GM19438 (cell line): Measurements from ENCODE around the gene NUP210.
"Not testable (repeated sequence)": the region's sequence is repeated elsewhere in the genome, so short reads cannot be mapped to it uniquely, and the experiment has no call there.

Source experiments
- ATAC-seq: cut with Tn5 transposase; IDR thresholded peaks from one replicate; pipeline ENCODE4 v1.9.1; 2021; ENCODE audit warnings: low read depth; ENCODE audit not compliant: unreplicated experiment

Gene NUP210

GRCh38 chr3:13430411-13430875 is 10.3 kb upstream of the NUP210 start:
- not testable (repeated sequence) for ATAC-seq

DNA sequence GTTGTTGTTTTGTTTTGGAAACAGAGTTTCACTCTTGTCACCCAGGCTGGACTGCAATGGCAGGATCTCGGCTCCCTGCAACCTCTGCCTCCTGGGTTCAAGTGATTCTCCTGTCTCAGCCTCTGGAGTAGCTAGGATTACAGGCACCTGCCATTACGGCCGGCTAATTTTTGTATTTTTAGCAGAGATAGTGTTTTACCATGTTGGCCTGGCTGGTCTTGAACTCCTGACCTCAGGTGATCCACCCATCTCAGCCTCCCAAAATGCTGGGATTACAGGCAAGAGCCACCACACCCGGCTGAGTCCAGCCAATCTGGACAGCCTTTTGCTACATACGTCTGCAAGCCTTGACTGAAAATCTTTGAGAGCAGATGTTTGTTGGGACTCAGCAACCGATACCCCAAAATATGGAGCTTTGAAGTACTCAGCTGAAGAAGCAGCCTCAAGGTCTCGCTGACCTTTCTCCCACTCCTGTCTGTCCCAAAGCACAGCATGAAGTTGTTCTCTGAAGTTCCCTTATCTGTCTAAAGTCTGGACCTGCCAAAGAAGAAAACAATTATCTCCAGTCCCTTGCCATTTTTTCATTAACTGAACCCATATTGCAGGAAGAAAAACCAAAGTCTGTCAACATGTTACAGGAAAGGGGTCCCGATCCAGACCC is 9.6 kb upstream of the NUP210 start:
- ATAC-seq, result no peak

GRCh38 chr3:13428678-13429077 is 8.6 kb upstream of the NUP210 start:
- not testable (repeated sequence) for ATAC-seq

DNA sequence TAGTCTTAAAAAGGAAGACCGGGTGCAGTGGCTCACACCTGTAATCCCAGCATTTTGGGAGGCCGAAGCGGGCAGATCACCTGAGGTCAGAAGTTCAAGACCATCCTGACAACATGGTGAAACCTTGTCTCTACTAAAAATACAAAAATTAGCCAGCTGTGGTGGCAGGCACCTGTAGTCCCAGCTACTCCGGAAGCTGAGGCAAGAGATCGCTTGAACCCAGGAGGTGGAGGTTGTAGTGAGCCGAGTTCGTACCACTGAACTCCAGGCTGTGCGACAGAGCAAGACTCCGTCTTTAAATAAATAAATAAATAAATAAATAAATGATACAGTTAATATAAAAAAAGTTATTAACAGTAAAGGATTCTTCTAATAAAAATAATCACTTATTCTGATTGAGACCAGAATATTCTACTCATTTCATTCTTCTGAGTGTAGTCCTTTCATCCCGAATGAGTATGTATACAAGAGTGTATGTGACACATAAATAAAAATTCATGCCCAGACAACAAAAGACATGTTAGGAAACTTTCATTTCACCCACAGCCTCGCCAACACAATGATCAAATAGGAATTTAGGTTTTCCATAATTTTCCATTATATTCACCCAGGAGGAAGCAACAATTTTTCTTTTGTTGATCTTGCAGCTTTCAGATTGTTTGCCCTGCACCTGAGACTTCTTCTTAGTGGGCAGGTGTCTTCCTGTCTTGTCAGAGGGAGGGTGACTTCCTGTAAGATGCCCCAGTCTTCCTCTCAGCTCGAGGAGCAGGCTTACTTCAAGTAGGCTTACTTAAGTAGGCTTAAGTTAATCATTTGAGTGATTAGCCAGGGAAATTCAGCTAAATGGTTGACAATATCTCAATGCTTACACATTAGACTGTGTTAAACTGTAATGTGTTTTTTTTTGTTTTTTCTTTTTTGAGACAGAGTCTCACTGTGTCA is 7.8 kb upstream of the NUP210 start:
- no peak for ATAC-seq

DNA sequence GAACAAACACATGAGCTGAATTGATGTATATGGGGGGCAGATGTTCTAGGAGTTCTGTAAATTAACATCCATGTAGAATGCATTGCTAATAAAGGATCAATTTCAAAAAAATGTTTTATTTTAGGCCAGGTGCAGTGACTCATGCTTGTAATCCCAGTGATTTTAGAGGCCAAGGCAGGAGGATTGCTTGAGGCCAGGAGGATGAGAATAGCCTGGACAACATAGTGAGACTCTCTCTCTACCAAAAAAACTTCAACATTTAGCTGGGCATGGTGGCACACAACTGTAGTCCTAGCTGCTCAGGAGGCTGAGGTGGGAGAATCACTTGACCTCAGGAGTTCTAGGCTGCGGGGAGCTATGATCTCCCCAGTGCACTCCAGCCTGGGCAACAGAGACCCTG is 6.5 kb upstream of the NUP210 start:
- ATAC-seq, result no peak

DNA sequence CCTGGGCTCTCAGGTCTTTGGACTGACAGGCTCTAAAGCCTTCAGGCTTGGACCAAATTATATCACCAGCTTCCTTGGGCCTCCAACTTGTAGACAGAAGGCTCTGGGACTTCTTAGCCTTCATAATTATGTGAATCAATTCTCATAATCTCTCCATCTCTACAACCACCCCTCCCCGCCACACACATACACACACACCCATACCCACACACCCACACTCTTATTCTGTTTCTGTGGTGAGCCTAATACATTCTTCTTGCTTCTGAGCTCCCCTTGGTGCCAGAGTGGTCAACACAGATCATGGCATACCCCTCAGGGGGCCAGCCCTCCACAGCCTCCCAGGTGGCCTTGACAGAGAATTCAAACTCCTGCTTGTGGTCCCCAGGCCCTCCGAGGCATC is 5.6 kb upstream of the NUP210 start:
- ATAC-seq, result no peak

DNA sequence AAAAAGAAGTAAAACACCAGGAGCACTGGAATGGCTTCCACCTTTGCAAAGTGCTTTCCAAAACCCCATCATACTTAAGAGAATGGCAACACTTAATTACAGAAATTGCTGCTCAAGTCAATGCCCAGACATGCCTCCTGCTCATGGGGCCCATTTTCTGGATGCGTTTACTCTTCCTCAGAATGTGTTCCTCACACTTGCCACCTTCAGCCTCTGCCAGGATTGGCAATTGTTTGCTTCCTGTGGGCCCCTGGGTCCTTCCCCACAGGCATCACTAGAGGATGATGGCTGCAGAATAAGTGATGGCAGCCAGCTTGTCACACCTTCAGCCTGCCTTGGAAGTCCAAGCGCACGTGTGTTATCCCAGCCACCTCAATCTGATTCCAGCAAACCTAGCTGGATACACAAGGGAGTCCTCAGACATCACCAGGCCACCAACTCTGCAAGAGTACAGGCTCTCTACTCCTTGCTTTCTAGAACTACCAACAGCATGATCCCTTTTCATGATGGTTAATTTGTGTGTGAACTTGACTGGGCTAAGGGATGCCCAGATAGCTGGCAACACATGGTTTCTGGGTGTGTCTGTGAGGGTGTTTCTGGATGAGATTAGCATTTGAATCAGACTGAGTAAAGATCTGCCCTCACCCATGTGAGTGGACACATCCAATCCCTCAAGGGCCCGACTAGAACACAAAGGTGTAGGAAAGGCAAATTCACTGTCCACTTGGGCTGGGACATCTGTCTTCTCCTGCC is 4.9 kb upstream of the NUP210 start:
- ATAC-seq, result no peak

DNA sequence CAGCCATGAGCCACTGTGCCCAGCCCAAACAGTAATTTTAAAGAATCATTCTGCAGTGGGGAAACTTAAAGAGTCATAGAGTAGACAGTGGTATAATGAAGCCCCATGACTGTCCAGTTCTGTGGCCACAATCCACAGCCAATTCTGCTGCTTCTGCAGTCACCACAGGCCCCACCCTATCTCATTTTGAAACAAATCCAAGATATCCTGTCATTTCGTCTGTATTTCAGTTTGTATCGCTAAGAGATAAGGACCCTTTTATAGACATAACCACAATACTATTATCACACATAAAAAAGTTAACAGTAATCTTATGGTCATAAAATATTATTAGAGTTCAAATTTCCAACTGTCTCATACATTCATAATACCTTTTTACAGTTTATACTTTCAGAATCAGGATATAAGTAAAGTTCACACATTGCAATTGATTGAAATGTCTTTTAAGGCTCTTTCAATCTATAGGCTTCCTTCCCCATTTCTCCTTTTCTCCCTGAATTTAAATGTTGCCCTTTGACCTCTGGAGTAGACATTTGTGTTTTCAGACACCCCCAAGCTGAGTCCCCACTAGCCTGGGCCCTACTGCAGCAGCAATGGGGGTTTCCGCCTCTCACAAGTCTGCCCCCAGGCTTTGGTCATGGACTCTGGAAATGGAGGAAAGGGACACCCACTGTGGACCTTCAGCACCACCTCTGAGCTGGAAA is 4.2 kb upstream of the NUP210 start:
- ATAC-seq, result no peak

- ATAC-seq, result peak; percentile 34
Measured at GRCh38 chr3:13420831-13421765, 976 bp upstream of the NUP210 start.

DNA sequence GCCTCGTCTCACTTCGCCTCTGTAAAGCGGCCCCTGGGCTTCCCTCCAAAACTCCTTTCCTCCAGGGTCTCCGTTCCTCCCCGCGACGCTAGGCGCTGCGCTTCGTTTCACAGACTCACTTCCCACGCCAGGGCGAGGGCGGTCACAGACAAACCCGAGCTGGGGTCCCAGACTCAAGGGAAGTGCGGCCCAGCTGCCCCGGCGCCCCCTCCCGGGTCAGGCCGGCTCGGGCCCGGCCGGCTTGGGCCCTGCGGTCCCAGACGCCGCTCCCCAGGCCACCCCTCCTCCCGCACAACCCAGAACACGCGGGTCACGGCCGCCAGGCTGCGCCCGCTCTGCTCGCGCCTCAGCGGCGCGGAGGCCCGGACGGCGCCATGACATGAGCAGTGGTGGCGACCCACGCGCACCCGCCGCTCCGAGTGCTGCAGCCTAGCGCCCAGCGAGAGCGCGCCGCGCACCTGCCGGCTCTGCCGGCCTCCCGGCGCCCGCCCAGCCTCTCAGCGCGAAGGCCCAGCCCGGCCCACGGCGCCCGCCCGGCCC is 547 bp downstream of the NUP210 start:
- peak; percentile 12 for ATAC-seq

DNA sequence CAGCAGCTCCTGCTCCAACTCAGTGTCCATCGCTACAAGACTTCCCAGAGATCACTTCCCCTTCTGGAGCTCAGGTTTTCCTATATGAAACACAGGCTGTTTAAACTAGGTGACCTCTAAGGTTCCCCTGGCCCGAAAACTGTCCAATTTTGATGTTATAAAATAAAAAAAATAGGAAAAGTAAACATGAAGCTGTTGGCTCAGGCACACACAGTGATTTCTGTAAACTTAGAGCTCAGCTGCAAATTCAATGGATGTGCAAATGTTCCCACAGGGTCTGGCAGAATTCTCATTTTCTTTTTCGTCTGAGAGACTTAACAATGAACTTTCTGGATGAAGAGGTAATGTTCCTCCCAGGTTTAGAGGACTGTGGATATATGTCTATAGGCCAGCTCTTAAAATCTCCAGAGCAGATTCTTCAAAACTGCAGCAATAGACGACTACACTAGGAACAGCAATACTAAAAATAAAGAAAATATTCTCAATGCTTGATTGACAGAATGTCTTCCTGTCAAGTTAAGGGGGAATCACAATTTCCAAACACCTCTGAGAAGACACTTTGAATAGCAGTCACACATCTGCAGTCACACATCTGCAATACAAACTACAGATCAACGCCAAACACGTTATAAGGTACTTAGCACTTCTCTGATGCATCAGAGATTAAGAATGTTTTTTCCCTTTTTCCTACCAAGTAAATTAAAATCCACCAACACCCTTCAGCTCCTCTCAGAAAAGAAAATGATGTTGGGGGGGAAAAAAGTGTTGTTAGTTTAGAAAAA is 2.8 kb downstream of the NUP210 start:
- no peak for ATAC-seq

GRCh38 chr3:13415997-13416793 is 3.9 kb downstream of the NUP210 start:
- ATAC-seq, result no peak

DNA sequence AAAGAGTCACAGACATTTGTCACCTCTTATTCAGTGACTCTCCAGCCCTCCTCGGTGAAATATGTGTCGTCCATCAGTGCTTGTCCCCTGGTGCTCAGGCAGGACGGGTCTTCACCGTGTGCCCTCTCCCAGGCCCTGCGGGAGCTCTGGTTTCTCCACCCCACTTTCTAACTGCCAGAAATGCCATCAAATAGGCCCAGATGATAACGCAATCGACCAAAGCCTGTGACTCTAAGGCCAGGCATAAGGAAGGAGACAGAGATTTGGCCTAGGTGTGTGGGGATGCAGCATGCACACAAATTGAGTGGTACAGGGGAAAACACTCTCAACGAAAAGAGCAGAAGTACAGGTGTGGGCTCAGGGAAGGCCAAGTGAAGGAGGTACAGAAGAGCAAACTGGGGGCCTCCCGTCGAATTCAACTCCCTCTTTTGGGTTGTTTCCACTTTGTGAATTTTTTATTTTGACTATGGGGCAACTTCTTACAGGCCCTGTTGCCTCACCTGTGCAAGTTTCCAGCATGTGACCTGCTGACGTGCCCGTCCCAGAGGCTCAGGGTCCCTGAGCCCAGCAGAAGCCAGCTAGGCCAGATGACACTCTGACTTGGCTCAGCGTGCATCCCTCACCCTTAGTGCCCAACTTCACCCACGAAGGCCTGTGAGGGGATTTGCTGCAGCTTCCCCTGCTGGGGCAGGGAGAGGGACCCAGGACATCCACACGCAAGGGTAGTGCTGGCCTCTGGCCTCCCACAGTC is 4.7 kb downstream of the NUP210 start:
- no peak for ATAC-seq

DNA sequence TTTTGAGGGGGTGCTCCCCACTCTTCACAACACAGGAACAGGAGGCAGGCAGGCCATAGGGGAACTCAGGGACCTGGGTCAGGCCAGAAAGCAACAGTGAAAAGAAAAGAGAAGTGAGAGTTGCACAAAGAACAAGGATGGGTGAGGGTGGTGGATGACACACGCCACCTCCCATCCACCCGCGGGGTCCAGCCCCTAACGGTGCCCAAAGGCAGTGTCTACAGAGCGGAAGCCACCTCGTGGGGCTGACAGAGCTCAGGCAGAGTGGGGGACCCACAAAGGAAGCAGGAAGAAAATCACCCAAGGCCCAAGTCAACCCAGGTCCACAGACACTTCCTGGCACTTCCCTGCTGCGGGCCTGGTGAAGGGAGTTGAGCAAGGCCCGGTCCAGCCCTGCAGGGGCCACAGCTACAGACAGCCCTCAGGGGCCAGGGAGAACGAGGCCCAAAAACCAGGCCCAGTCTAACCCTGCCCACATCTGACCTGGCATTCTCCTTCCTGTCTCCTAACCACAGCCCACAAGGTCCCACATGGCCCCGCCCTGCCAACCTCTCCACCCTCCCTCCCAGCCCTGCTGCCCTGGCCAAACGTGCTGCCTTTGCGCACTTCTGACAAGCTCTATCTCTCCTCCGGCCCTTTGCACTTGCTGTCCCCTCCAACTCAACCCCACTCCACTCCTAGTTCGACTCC is 5.9 kb downstream of the NUP210 start:
- peak; percentile 85 for ATAC-seq

DNA sequence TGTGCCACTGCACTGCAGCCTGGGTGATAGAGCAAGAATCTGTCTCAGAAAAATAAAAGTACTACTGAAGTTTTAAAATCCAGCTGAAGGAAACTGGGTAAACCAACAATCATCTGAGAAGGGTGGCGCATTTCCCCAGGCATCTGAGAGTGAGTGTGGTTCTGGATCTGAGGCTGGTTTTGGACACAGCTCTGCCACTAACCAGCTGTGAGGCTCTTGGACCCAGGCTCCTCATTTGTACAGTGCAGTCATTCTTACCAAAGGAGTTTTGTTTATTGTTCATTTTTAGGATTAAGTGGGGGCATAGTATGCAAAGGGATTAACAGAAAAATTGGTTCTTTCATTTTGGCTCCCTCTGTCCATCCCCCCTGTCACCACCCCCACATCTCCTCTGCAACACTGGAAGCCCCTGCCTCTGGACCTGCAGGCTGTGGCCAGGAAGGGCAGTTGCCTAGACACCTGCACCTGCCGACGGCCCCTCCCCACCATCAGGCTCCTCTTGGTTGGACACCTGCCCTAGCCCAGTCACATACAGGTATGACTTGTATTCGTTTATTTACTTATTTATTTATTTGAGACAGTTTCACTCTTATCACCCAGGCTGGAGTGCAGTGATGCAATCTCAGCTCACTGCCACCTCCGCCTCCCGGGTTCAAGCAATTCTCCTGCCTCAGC is 8.8 kb downstream of the NUP210 start:
- no peak for ATAC-seq

DNA sequence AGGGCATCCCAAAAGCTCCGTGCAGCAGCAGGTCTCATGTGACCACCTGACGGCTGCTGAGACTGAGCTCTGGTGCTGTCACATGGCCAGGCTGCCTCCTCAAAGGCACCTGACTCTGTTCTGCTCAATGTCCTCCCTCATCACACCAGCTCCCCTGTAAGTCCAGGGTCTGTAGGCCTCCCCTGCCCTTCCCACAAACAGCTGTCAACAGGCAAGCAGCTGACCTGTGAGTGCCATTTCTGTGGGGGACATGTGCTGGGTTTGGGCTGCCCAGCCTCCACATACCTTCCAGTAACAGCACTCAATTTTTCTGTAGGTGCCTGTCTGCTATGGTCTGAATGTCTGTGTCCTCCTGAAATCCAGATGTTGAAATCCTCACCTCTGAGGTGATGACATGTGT is 11.2 kb downstream of the NUP210 start:
- ATAC-seq, result no peak
